MCF 10A (cell line): ENCODE results near the gene C14orf132. TPM values are rescaled to one million over a fixed set of nuclear protein-coding genes. Genes with fewer than 3 reads are reported as not detected.

Source experiments
- BruUV-seq: library from RNA; stranded (reverse); fragments of 400-500 nt; replicated peaks from 2 replicates; lab custom pipeline; 2021; lab: Mats Ljungman, UMichigan
- CTCF ChIA-PET: fragments of 300-600 bp; sonication (Branson Sonifier 250); formaldehyde crosslinking; extraction: SDS; loops from one replicate; lab custom pipeline; 2021; ENCODE audit warnings: antibody characterized with exemption, inconsistent platforms; lab: Yijun Ruan, JAX
- POLR2A ChIA-PET: fragments of 300-600, 350-650 bp; sonication (Branson Sonifier 250); formaldehyde crosslinking; extraction: SDS; loops from one replicate; lab custom pipeline; 2020; ENCODE audit warnings: antibody characterized with exemption, inconsistent platforms; lab: Yijun Ruan, JAX
- DNase-seq: peaks from one replicate; pipeline ENCODE4 v3.0.0-alpha.2; 2018; ENCODE audit not compliant: unreplicated experiment
- H3K27ac Mint-ChIP-seq: one replicate; pipeline ENCODE4 v1.8.0; 2022; ENCODE audit warnings: mild to moderate bottlenecking, low read depth, mixed read lengths; ENCODE audit not compliant: unreplicated experiment
- H3K27me3 Mint-ChIP-seq: one replicate; pipeline ENCODE4 v1.8.0; 2022; ENCODE audit warnings: mixed read lengths; ENCODE audit not compliant: insufficient read depth, unreplicated experiment
- H3K36me3 Mint-ChIP-seq: one replicate; pipeline ENCODE4 v1.8.0; 2022; ENCODE audit warnings: mild to moderate bottlenecking, moderate library complexity, mixed read lengths; ENCODE audit not compliant: insufficient read depth, unreplicated experiment
- H3K4me1 Mint-ChIP-seq: one replicate; pipeline ENCODE4 v1.8.0; 2022; ENCODE audit warnings: mixed read lengths; ENCODE audit not compliant: insufficient read depth, unreplicated experiment
- H3K4me3 Mint-ChIP-seq: one replicate; pipeline ENCODE4 v1.8.0; 2022; ENCODE audit warnings: mild to moderate bottlenecking, moderate library complexity, mixed read lengths; ENCODE audit not compliant: unreplicated experiment
- H3K9me3 Mint-ChIP-seq: one replicate; pipeline ENCODE4 v1.8.0; 2022; ENCODE audit warnings: mixed read lengths; ENCODE audit not compliant: unreplicated experiment
- CTCF ChIP-seq: fragments of 200-600 bp; IDR thresholded peaks from one replicate; pipeline ENCODE4 v1.8.0; 2022; ENCODE audit warnings: antibody characterized with exemption, mild to moderate bottlenecking; ENCODE audit not compliant: unreplicated experiment
- intact Hi-C: fragments of 100-400 bp; cut with micrococcal nuclease; formaldehyde crosslinking; loops from 2 replicates; pipeline ENCODE4 v1.14.1; 2022
- total RNA-seq: library from RNA; stranded (reverse); gene quantifications from 2 replicates; pipeline ENCODE4 v1.2.3, GENCODE V29; 2022

C14orf132 gene
- total RNA-seq, 1 experiment from 2014 or later: not detected

GRCh38 chr14:96108061-96108795 lies 69.1 kb downstream of the C14orf132 start:
- H3K4me3 Mint-ChIP-seq: no peak overlapping the region
- intact Hi-C loops: loop anchor here (10.0 kb wide), 1 partner anchor 57 kb away; no protein-coding TSS in a partner anchor
- peaks cover 19% of the 10 kb centered on the region for H3K4me1 Mint-ChIP-seq
- DNase-seq: no peak
- TF ChIP-seq CTCF: no peak
- no peaks in the 10 kb centered on the region for H3K27me3 Mint-ChIP-seq
- no peak overlapping the region for H3K27ac Mint-ChIP-seq
- H3K9me3 Mint-ChIP-seq: peaks cover 8% of the 10 kb centered on the region
- BruUV-seq: no TSS peak
- CTCF ChIA-PET: interaction anchor here (0.6 to 16.0 kb wide), 7 partner anchors 10 to 335 kb away, joined by 3 to 298 read pairs (median 4); no protein-coding TSS in a partner anchor
- H3K36me3 Mint-ChIP-seq: no peaks in the 10 kb centered on the region
- POLR2A ChIA-PET: interaction anchor here (0.7 to 0.9 kb wide), 2 partner anchors 18 to 70 kb away, joined by 3 read pairs; no protein-coding TSS in a partner anchor

GRCh38 chr14:96108911-96109310 lies 69.7 kb downstream of the C14orf132 start:
- H3K4me1 Mint-ChIP-seq: peaks cover 19% of the 10 kb centered on the region
- H3K27me3 Mint-ChIP-seq: no peaks in the 10 kb centered on the region
- H3K36me3 Mint-ChIP-seq: no peaks in the 10 kb centered on the region
- ChIA-PET CTCF (interaction anchor here (0.7 to 16.0 kb wide), 2 partner anchors 79 to 166 kb away, joined by 7 to 298 read pairs; no protein-coding TSS in a partner anchor), POLR2A (interaction anchor here (0.9 kb wide), 1 partner anchor 17 kb away, joined by 3 read pairs; no protein-coding TSS in a partner anchor)
- TF ChIP-seq CTCF: no peak
- H3K27ac Mint-ChIP-seq: no peak overlapping the region
- intact Hi-C loops: loop anchor here (10.0 kb wide), 1 partner anchor 56 kb away; no protein-coding TSS in a partner anchor
- BruUV-seq: no TSS peak
- no peak overlapping the region for H3K4me3 Mint-ChIP-seq
- H3K9me3 Mint-ChIP-seq: peaks cover 10% of the 10 kb centered on the region
- no peak for DNase-seq

GRCh38 chr14:96109596-96110355 lies 70.6 kb downstream of the C14orf132 start:
- no peak for TF ChIP-seq CTCF
- POLR2A ChIA-PET: interaction anchor here (0.9 kb wide), 1 partner anchor 16 kb away, joined by 3 read pairs; no protein-coding TSS in a partner anchor
- no peaks in the 10 kb centered on the region for H3K36me3 Mint-ChIP-seq
- H3K27me3 Mint-ChIP-seq: no peaks in the 10 kb centered on the region
- no TSS peak for BruUV-seq
- intact Hi-C loops: loop anchor here (10.0 kb wide), 1 partner anchor 55 kb away; no protein-coding TSS in a partner anchor
- peaks cover 19% of the 10 kb centered on the region for H3K9me3 Mint-ChIP-seq
- CTCF ChIA-PET: no interaction called here
- DNase-seq: no peak
- H3K4me1 Mint-ChIP-seq: peaks cover 19% of the 10 kb centered on the region
- no peak overlapping the region for H3K4me3 Mint-ChIP-seq
- H3K27ac Mint-ChIP-seq: no peak overlapping the region

- H3K27ac Mint-ChIP-seq: no peak overlapping the region
- ChIA-PET POLR2A (interaction anchor here (1.2 kb wide), 2 partner anchors 11 to 134 kb away, joined by 3 read pairs; no protein-coding TSS in a partner anchor), CTCF (interaction anchor here (0.6 to 0.7 kb wide), 4 partner anchors 50 to 148 kb away, joined by 3 to 4 read pairs (median 3); no protein-coding TSS in a partner anchor)
- TF ChIP-seq CTCF: no peak
- H3K4me3 Mint-ChIP-seq: no peak overlapping the region
- DNase-seq: no peak
- no peaks in the 10 kb centered on the region for H3K27me3 Mint-ChIP-seq
- intact Hi-C loops: no loop called here
- H3K36me3 Mint-ChIP-seq: no peaks in the 10 kb centered on the region
- no TSS peak for BruUV-seq
- H3K4me1 Mint-ChIP-seq: peaks cover 6% of the 10 kb centered on the region
- H3K9me3 Mint-ChIP-seq: peaks cover 19% of the 10 kb centered on the region
Observed at GRCh38 chr14:96112032-96112431, 72.9 kb downstream of the C14orf132 start.
